NK-92 treated with Interleukin-12 subunit alpha and Interleukin-12 subunit beta, amount 100 ng/mL, for 24 hours (cell line): ENCODE measurements around the gene CHD6.

ENCODE experiments used
- DNase-seq: peaks from one replicate; lab custom pipeline; 2025; lab: John Stamatoyannopoulos, UW

The CHD6 gene

GRCh38 chr20:41425180-41425884, 192.8 kb downstream of the CHD6 start:
- DNase-seq = no peak

GRCh38 chr20:41424546-41424945, 193.6 kb downstream of the CHD6 start:
- no peak for DNase-seq

- DNase-seq = no peak
Measured at GRCh38 chr20:41424011-41424410, 194.2 kb downstream of the CHD6 start.

- no peak for DNase-seq
Measured at GRCh38 chr20:41422953-41423352, 195.2 kb downstream of the CHD6 start.

GRCh38 chr20:41418739-41419293, 199.4 kb downstream of the CHD6 start:
- DNase-seq = no peak

GRCh38 chr20:41418031-41418430, 200.1 kb downstream of the CHD6 start:
- no peak for DNase-seq

GRCh38 chr20:41415191-41415590, 203.0 kb downstream of the CHD6 start:
- no peak for DNase-seq

- no peak for DNase-seq
Measured at GRCh38 chr20:41413169-41413568, 205.0 kb downstream of the CHD6 start.

- DNase-seq = no peak
Measured at GRCh38 chr20:41412324-41413120, 205.7 kb downstream of the CHD6 start.

GRCh38 chr20:41411391-41411847, 206.8 kb downstream of the CHD6 start:
- DNase-seq = no peak

- no peak for DNase-seq
Measured at GRCh38 chr20:41408986-41409385, 209.2 kb downstream of the CHD6 start.

GRCh38 chr20:41408156-41408794, 209.9 kb downstream of the CHD6 start:
- peak; percentile 22 for DNase-seq

- no peak for DNase-seq
Measured at GRCh38 chr20:41407607-41408006, 210.6 kb downstream of the CHD6 start.

GRCh38 chr20:41406896-41407444, 211.2 kb downstream of the CHD6 start:
- DNase-seq = no peak

GRCh38 chr20:41406353-41406752, 211.8 kb downstream of the CHD6 start:
- DNase-seq = no peak

- no peak for DNase-seq
Measured at GRCh38 chr20:41405436-41405835, 212.7 kb downstream of the CHD6 start.

GRCh38 chr20:41403604-41404003, 214.6 kb downstream of the CHD6 start:
- DNase-seq = no peak

- DNase-seq = no peak
Measured at GRCh38 chr20:41398408-41398807, 219.8 kb downstream of the CHD6 start.

GRCh38 chr20:41395667-41396664, 222.2 kb downstream of the CHD6 start:
- DNase-seq = no peak

GRCh38 chr20:41394931-41395666, 223.1 kb downstream of the CHD6 start:
- no peak for DNase-seq
